Esophagus squamous epithelium (tissue), 4 donors: ENCODE data around the gene NCEH1.

Experiments
- POLR2A ChIP-seq, 4 donors: fragments of 450-650 bp; IDR thresholded peaks; one replicate each; pipeline ENCODE4 v1.6.1; 2017; ENCODE audit warnings: antibody characterized with exemption in 4 of 4, mild to moderate bottlenecking in 4 of 4, moderate library complexity in 3 of 4
- TF ChIP-seq, protein P1 (sequence below), 6 experiments: fragments of 450-650 bp in 4 of 6; fragments of 200-600 bp in 2 of 6; sonication (generic) in 2 of 6; IDR thresholded peaks; one replicate each; pipeline ENCODE4 v1.5.1; 2016 to 2019; ENCODE audit warnings: antibody characterized with exemption in 6 of 6, mild to moderate bottlenecking in 4 of 6, moderate library complexity in 4 of 6

DNA sequence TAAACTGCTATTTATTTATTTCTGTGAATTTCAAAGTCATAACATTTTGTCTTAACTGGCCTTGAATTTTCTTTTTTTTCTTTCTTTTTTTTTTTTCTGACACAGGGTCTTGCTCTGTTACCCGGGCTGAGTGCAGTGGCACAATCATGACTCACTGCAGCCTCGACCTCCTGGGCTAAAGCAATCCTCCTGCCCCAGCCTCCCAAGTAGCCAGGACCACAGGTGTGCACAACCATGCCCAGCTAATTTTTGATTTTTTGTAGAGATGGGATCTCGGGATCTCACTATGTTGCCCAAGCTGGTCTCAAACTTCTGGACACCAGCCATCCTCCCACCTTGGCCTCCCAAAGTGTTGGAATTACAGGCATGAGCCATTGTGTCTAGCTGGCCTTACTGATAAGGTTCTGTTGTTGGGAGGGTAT, 110.2 kb downstream of the NCEH1 start:
- TF ChIP-seq, protein P1, sequence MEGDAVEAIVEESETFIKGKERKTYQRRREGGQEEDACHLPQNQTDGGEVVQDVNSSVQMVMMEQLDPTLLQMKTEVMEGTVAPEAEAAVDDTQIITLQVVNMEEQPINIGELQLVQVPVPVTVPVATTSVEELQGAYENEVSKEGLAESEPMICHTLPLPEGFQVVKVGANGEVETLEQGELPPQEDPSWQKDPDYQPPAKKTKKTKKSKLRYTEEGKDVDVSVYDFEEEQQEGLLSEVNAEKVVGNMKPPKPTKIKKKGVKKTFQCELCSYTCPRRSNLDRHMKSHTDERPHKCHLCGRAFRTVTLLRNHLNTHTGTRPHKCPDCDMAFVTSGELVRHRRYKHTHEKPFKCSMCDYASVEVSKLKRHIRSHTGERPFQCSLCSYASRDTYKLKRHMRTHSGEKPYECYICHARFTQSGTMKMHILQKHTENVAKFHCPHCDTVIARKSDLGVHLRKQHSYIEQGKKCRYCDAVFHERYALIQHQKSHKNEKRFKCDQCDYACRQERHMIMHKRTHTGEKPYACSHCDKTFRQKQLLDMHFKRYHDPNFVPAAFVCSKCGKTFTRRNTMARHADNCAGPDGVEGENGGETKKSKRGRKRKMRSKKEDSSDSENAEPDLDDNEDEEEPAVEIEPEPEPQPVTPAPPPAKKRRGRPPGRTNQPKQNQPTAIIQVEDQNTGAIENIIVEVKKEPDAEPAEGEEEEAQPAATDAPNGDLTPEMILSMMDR (IDR thresholded peaks at IDR 0.05), result no peak
- TF ChIP-seq POLR2A (IDR thresholded peaks at IDR 0.05), result no peak
